HG03175 (cell line): Measurements from ENCODE around the gene CARMIL1.

ENCODE experiments used
- ATAC-seq: cut with Tn5 transposase; IDR thresholded peaks from one replicate; pipeline ENCODE4 v1.9.1; 2021; ENCODE audit warnings: mild to moderate bottlenecking, moderate library complexity; ENCODE audit not compliant: unreplicated experiment

Gene CARMIL1

DNA sequence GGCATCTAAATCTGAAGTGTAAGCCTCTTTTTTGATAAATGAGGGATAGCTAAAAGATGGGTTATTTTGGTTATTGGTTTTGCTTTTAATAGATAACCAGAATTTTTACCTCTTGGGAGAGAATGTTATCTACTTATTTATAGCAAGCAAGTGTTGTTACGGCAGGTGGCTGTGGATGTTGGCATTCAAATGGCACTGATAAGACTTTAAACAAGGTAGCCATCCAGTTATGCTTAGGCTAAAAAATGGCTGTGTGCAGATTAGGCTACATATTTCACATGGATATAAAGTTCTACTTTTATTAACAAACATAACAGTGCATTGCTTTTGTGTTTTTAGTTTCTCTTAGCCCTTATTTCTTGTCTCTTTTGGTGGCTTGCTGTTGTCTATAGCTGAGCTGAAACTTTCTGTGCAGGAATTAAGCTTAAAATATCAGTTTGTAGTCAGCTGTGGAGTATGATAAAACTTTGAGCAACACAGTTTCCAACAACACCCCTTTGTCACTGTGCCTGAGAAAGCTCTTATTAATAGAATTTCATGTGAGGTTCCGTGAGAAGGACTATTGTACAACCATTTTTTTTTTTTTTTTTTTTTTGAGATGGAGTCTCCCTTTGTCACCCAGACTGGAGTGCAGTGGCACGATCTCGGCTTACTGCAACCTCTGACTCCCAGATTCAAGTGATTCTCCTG, 28.8 kb downstream of the CARMIL1 start:
- no peak for ATAC-seq

DNA sequence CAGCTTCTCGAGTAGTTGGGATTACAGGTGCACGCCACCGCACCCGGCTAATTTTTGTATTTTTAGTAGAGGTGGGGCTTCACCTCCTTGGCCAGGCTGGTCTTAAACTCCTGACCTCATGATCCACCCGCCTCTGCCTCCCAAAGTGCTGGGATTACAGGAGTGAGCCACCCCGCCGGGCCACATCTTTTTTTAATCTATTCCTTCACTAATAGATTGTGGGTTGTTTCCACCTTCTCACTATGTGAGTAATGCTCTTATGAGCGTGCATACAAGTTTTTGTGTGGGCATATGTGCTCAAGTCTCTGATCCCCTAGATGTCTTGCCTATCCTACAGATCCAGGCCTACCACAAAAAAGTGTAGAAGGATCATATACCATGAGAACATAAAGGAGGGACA, 30.7 kb downstream of the CARMIL1 start:
- no peak for ATAC-seq

DNA sequence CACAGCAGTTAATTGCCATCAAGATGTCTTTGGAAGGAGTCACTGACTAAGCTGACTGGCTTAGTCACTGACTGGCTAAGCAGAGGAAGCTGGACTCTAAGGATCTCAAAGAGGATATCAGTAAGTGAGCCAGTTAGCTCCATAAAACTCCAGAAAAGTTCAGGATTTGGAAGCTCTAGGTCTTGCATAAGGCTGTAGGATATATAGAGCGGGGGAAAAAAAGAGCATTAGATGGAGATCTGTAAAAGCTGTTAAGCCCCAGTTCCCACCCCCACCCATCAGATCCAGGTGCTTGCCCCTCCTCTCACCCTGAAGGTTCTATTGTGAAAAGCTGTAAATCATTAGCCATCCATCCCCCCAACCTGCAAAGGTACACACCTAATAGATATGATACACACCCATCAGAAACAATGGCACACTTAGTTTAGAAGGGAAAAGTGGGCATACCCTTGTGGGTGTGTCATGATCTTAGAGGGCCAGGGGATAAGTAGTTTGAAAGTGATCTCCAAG, 32.2 kb downstream of the CARMIL1 start:
- ATAC-seq, result no peak

DNA sequence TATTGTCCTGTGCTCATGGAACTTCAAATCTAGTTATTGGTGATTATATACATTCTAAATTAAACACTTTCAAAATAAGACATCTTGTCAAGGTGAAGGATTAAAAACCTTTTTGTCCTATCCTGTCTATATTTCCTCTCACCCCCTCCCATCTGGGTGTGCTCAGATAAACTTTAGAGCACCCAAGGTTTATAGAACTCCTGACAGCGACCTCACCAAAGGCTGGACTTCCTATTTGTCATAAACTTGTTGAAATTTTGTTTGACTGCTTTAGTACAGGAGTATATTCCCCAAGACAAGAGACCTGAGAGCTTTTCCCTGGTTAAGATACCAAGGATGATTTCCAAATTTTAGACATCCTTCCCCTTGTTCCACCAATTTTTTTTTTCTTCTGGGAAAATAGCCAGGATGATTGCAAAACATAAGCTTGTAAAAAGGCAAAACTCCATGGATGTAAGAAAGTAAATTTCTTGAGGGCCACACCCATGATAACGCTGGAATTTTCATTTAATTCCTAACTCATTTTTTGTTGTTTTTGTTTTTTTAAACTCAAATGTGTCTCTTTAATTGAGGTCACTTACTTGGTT, 33.0 kb downstream of the CARMIL1 start:
- no peak for ATAC-seq

DNA sequence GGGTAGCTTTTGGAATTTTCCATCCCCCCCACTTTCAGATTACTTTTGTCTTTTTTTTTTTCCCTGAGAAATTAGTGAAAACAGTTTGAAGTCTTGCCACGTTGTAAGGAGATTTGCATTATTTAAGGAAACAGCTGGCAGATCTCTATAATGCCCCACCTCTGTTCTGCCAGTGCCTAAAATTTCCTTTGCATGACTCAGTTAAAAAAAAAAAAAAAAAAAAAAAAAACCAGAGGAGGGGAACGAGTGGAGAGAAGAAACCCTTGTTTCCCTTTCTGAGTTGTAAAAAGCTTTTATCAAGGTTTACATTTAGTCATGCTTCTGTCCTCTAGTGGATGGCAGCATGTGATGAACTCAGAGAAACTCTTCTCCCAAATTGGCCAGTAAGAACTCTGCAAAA, 33.5 kb downstream of the CARMIL1 start:
- no peak for ATAC-seq

DNA sequence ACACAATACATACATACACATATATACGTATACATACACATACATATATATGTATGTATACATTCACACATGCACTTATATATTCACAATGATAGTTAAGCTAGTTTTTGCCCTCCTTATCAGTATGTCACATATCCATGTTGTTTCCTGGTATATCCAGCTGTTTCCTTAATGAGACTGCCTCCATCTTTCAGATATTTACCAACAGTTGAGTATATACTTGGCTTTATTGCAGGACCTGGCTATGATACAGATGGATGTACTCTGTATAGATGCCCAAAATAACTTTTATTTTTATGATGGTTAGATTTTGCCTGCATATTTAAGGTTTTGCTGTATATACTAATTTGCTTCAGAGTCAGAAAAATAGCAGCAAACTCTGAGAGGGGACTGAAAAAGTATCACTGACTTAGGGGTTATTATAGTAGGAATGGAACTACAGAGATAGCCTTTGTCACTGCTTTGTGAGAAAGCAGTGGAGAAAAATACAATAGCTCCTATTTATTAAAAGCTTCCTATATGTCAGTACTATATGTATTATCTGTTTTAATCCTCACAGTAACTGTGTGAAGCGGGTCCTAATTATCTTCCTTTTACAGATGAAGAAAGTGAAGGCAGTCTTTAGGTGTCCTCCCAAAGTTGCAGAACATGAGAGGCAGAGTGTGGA, 35.5 kb downstream of the CARMIL1 start:
- ATAC-seq, result no peak

DNA sequence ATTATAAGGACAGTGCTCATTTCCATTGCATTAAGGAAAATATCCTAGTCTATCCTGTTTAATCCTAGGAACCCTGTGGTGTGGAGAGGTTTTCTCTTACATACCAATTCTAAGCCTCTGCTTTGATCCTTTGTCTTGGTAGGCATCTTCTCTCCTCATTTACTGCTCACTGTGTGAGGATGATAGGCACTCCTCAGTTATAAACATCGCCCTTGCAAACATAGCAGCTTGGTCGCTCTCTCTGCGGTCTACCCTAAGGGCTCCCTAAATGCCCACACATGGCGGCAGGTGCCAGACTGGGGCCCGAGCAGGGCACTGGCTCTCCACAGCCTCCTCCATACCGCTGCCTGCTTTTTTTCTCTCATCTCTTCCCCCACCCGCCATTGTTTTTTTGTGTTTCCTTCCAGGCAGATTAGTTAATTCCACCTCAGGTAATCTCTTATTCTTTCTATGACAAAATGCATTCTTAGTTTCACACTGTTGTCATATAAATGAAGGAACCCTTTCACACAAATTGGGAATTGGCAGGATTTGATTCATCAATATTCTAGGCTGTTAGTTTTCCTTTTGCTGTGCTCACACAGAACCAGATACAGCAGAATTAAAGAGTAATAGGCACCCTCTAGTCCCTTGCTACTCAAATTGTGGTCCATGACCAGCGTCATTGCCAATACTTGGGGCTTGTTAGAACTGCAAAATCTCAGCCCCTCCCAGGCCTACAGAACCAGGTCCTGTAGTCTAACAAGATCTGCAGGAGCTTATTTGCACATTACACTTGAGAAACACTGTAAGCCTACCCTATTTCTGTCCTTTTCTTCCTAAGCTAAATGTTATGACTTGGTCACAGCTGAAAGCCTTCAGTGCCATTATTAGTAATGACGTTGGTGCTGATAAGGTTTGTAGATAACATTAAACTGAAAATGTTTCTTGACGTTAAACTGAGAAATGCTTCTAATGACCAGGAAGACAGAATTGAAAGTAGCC, 36.3 kb downstream of the CARMIL1 start:
- no peak for ATAC-seq

DNA sequence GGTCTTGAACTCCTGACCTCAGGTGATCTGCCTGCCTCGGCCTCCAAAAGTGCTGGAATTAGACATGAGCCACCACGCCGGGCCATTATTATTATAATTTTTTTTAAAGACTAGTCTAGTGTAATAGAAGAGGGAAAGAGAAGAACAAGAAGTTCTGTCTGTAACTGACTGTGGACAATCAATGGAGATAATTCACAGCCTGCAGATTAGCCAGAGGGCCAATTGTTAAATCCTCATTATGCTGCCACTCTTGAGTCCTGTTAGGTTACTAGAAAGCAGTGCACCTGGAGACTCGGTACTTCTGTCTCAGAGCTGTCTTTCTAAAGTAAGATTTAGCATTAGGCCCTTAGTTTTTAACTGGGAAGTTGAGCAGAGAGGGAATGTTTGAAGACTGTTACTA, 37.5 kb downstream of the CARMIL1 start:
- no peak for ATAC-seq

DNA sequence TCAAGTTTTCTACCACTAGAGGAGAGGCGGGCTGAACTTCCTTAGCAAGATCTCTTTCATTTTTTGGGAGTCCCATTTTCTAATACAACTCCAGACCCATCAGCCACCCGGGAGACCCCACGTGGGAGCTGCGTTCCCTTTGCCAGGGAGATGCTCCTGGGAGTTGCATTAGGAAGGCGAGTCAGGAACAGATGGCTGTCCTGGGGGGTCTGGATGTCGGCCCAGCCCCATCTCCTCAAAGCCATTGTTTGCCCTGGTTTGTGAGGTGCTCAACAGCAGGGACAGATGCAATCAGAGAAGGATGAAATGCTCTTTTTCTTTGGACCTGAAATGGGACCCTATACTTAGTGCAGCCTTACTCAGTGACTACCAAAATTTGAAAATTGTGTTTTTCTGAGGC, 39.4 kb downstream of the CARMIL1 start:
- ATAC-seq, result no peak

DNA sequence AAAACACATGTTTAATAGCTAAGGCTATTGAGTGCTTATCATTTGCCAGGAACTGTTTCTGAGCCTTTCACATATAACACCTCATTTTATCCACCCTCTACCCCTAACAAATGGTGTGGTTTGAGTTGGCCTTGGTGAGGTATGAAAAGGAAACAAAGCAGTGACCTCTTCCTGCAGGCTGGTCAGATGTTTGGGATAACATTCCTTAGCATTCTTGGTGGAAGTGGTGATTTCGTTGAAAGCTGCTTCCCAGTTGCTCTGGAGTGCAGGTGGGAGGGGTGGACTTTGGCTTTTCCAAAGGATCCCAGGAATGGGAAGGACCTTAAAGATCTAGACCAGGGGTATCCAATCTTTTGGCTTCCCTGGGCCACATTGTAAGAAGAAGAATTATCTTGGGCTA, 41.3 kb downstream of the CARMIL1 start:
- no peak for ATAC-seq

DNA sequence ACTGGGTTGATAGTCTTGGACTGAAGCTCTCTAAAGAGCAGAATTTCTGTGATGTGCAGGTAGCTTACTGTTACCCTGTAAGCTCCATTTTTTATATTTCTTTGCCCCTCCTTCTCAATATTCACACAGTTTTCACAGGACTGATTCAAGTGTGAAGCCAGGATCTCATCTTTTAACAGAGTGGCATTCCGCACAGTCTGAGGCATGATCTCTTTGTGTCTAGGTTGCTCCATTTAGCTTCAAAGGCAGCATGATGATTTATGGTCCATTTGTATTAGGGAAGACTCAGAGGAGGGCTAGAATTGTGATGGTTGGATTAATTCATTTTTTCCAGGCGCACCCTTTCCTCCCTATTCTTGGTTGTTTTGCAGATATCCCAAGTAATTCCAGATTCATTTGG, 43.5 kb downstream of the CARMIL1 start:
- ATAC-seq, result no peak

DNA sequence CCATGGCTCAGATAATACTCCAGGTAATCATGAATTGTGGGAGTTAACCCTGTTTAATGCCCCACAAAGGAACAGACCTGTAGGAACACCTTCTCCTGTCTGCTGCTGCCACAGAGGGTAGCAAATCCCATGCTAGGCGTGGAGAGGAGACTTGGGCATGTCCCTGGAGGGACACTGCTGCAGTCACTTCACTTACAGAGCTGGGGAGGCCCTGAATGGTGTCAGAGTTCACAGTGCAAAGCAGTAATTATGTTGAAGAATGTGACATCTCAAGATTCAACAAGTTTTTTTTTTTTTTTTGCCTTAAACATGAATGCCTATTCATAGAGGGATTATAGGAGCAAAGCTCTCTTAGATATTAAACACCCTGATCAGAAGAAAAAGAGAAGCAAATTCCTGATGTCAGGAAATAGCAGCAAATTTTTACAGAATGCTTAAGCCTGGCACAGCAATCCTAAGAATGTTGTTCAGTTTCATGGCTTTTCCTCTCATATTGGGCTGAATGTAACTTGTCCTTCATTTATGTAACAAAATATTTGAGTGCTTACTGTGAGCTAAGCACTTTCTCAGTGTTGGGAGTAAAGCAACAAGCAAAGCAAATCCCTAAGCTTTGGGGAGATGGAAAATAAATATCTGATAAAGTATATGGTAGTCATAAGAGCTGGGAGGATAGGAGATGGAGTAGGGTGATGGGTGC, 45.0 kb downstream of the CARMIL1 start:
- no peak for ATAC-seq

DNA sequence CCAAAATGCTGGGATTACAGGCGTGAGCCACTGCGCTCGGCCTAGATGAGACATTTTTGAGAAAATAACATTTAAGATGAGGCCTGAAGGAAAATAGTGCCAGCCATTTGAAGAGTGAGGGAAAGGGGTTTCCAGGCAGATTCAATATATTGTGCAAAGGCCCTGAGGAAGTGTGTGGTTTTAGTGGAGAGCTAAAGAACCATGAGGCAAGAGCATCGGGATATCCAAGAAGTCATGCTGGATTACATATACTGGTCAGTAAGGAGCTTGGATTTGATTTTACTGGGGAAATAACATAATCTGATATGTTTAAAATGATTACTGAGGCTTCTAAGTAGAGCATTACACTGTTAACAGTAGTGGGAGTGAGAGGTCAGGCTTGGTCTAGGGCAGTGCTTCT, 47.0 kb downstream of the CARMIL1 start:
- ATAC-seq, result no peak

DNA sequence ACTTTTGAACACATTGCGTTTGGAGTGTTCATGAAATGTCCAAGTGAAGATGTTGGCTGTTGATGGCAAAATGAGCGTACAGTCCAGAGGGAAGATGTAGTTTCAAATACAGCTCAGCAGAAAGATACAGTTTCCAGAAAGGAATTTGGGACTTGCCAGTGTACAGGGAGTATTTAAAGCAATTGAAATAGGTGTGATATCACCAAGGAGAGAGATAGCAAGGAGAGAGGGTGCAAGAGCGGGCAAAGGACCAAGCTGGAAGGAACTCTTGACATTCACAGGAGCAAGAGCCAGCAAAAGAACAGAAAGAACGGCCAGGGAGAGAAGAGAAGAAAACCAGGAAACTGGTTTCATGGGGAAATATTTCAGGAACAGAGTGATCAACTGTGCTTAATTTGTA, 47.8 kb downstream of the CARMIL1 start:
- ATAC-seq, result no peak

DNA sequence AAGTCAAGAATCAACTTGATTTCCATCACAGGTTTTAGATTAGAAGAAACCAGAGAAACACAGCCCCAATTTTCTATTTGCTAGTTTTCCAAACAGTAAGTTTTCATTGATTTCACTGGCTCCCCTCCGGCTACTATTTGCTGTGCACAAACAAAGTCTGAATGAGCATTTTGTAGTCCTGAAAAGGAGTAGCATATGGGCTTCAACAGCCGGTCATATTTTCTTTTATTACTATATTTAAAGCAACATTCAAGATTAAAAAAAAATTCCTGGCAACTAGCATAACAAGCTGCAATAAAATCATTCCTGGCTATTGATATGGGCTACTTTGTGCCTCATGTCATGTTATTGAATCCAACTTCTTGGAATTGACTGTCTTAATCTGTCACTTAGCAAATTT, 48.3 kb downstream of the CARMIL1 start:
- ATAC-seq, result no peak

DNA sequence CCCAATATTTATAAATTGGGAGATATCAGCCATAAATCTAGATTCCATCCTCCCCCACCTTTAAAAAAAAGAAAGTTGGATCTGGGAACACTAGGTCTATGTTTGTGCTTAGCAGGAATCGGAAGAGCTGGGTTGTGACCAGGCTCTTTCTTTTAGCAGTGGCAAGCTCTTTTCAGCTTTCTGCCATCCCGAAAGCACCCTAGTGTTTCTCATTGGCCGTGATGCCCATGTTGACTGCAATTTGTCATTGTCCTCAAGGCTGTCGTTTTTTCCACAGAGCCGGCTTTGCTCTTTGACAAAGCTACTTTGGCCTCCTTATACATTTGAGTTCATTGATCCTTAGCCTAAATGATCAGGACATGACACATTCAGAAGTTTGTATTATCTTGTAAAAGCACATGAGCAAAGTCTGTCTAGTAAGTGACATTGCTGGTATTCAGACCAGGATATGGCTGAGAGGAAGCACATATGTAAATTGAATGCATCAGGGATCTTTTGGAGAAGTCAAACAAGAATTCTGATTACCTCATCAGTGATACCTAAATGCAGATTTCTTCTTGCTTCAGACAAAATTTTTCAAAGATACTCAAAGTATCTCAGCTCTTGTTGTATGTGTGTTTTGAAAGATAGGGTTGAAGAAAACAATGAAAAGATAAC, 50.1 kb downstream of the CARMIL1 start:
- no peak for ATAC-seq

DNA sequence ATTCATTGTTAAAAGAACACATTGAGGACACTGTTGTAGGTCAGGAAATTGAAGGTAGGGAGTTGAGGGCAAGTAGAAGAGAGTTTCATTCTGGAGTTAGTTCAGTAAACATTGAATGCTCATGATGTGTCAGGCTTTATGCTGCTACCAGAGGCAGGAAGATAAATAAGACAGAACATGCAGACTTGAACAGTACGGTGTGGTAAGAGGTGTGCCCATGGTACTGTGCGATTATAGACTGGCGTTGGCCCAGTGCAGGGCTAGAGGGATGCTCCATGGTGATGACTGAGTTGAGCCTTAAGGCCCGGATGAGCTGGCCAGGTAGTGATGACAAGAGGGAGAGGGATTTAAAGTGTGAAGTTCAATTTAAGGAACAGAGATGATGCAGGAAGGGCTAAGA, 50.8 kb downstream of the CARMIL1 start:
- no peak for ATAC-seq

DNA sequence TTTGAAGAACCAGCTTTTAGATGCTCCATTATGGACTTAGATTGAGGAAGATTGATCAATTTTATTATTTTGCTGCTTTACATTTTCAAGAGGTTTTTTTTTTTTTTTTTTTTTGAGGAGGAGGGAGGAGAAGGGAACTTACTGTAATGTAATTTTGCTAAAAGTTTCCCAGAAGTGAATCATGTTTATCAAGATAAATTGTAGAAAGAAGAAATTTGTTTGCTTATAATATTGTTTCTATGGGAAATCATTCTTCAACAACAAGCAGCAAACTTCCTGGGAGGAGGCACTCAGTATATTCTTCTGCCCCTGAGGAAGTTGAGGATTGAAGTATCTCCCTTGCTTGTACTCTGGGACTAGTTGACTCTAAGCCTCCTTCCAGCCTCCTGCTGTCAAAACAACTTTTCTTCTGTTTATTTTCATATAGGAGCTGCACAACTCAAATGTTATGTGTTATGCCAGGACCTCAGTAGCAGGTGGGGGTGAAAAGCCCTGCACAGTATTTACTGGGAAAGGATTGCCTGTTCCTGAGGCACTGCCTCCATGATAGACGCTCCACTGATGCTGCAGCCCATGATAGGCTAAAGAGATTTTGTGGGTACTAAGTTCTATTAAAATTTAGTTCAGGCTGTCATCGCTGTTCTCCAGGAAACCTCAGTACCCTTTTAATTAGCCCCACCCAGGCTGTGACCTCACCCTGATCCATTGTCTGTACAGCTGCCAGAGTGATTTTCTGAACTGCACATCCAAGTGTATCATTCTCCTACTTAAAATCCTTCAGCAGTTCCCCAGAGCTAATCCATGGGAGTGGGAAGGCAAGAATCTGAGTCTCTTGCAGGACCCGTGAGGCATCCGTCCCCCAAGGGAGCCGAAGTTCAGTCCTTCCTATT, 51.9 kb downstream of the CARMIL1 start:
- no peak for ATAC-seq

DNA sequence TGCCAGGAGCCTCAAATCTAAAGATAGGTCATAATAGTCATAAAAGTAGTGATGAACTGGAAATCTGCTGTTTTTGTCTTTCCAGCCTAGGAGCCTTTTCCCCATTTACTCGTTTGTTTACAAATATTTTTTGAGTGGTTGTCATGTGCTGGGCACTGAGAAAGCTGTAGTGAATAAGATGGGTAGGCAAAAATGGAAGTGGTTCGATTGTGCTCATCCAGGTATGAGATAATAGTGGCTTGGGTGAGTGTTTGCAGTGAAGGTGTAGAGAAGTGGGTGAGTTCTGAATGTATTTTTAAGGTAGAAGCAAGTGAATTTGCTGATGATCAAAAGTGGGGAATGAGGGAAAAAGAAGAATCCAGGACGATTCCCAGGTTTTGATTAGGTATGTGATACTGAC, 53.0 kb downstream of the CARMIL1 start:
- no peak for ATAC-seq
